ENCODE results near the gene UBE2G1. TPM values are rescaled to one million over a fixed set of nuclear protein-coding genes. Genes with fewer than 3 reads are reported as not detected.

UBE2G1 gene
- total and polyA plus RNA-seq, 4 donors = 19.9 to 25.3 (median 21.3) TPM

DNA sequence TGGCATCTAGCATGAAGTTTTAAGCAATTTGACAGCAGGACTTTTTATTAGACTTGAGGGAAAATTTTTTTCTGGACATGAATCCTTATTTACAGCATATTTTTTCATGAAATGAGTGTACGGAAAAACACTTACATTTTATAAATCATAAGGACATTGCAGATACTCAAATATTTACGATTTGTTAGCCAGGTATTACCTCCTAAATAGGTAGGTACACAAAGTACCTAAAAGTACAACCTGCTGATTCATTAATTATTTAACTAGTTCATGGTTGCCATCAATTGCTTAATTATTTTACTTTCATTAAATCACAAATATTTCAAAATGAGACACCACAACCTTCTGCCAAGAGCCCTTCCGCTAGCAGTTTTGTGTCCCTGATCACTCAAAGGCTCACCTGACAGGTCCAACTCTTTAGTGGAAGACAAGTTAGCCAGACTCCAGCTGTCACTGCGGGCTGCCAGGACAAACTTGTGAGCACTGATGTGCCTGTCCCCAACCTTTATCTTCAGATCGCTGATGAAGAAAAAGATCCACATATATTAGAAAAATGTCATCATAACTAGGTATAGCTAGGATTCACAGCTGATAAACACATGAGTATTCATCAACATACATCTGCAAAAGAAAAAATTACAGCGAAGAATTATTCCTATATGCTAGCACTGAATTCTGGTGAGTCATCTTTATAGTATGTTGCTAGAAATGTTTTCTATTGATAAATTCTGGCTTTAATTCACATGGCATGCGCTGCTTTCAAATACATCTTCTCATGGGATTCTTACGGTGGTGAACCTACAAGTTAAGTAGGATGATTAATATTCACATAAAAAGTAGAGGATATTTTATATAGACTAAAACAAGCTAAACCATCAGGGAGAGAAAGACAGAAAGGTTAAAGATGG lies 130.8 kb downstream of the UBE2G1 start:
- peaks cover 8 to 29% (median 21%) of the 10 kb centered on the region in 4 donors for H3K36me3 ChIP-seq (ENCODE audit: control insufficient read depth in 4 of 4, insufficient read depth in 3 of 4, low read depth in 1 of 4, low read length in 3 of 4)
- WGBS = 73% methylated on average over 8 of the region's 8 CpGs
- H3K4me1 ChIP-seq (ENCODE audit: control insufficient read depth in 4 of 4, insufficient read depth in 4 of 4, low read length in 3 of 4) = peaks cover 0 to 13% (median 8%) of the 10 kb centered on the region in 4 donors
- no peak overlapping the region for H3K4me3 ChIP-seq (ENCODE audit: low read depth in 1 of 3, low read length in 3 of 3)
- H3K9me3 ChIP-seq (ENCODE audit: control insufficient read depth in 4 of 4, low read length in 3 of 4) = no peaks in the 10 kb centered on the region
- peak overlapping the region in 1 of 2 donors; percentile 2 for H3K27ac ChIP-seq (ENCODE audit: low read depth in 1 of 2, low read length in 2 of 2)
- no peaks in the 10 kb centered on the region for H3K27me3 ChIP-seq (ENCODE audit: control insufficient read depth in 4 of 4, insufficient read depth in 4 of 4, low read length in 3 of 4)
- no peak overlapping the region for H3K9ac ChIP-seq (ENCODE audit: low read depth in 1 of 2, low read length in 2 of 2)
- no peak for DNase-seq (ENCODE audit: low spot score)
- TF ChIP-seq HNF4G (IDR thresholded peaks at IDR 0.05) (no peak), HNF4A (conservative IDR thresholded peaks at IDR 0.05) (peak; percentile 12 to 15), GABPA (IDR thresholded peaks at IDR 0.05 in 1 of 2, conservative IDR thresholded peaks at IDR 0.05 in 1 of 2) (no peak), TAF1 (conservative IDR thresholded peaks at IDR 0.05) (no peak), JUND (IDR thresholded peaks at IDR 0.05) (no peak), RXRA (IDR thresholded peaks at IDR 0.05) (peak in 1 of 2 donors; percentile 34), SP1 (IDR thresholded peaks at IDR 0.05) (peak; percentile 13), YY1 (IDR thresholded peaks at IDR 0.05) (no peak), FOXA1 (IDR thresholded peaks at IDR 0.05) (no peak)

DNA sequence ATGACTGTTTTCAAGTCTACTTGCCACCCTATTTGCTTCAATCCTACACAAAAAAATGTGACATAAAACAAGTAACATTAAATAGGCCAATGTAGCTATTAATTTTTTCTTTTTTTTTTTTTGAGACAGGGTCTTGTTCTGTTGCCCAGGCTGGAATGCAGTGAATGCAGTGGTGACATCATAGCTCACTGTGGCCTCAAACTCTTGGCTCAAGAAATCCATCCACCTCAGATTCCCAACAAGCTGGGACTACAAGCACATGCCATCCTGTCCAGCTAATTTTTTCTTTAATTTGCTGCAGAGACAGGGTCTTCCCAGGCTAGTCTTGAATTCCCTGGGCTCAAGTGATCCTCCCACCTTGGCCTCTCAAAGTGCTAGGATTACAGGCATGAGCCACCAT lies 132.1 kb downstream of the UBE2G1 start:
- Histone ChIP-seq H3K27me3 (ENCODE audit: control insufficient read depth in 4 of 4, insufficient read depth in 4 of 4, low read length in 3 of 4) (no peaks in the 10 kb centered on the region), H3K4me1 (ENCODE audit: control insufficient read depth in 4 of 4, insufficient read depth in 4 of 4, low read length in 3 of 4) (peaks cover 0 to 13% (median 8%) of the 10 kb centered on the region in 4 donors), H3K4me3 (ENCODE audit: low read depth in 1 of 3, low read length in 3 of 3) (no peak overlapping the region), H3K9me3 (ENCODE audit: control insufficient read depth in 4 of 4, low read length in 3 of 4) (no peaks in the 10 kb centered on the region), H3K27ac (ENCODE audit: low read depth in 1 of 2, low read length in 2 of 2) (no peak overlapping the region), H3K36me3 (ENCODE audit: control insufficient read depth in 4 of 4, insufficient read depth in 3 of 4, low read depth in 1 of 4, low read length in 3 of 4) (peaks cover 3 to 26% (median 17%) of the 10 kb centered on the region in 4 donors), H3K9ac (ENCODE audit: low read depth in 1 of 2, low read length in 2 of 2) (no peak overlapping the region)
- no peak for DNase-seq (ENCODE audit: low spot score)
- TF ChIP-seq RAD21 (IDR thresholded peaks at IDR 0.05) = no peak
- no peak for TF ChIP-seq FOXA2 (IDR thresholded peaks at IDR 0.05)

DNA sequence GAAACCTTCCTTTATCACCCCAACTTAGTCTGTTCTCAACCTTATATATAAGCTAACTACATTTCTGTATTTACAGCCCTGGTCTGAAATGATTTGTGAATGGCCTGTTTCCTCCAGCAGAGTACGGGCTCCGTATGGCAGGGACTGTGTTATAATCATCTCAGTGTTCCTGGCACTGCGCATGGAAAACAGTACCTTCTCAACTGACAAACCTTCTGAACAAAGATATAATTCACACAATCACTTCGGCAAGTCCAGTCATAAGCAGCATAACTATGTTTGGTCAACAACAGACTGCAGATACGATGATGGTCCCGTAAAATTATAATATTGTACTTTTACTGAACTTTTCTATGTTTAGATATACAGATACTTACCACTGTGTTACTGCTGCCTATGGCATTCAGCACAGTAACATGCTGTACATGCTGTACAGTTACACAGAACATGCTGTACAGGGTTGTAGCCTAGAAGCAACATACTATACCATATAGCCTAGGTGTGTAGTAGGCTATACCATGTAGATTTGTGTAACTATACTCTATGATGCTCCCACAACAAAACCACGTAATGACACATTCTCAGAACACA lies 132.7 kb downstream of the UBE2G1 start:
- H3K9me3 ChIP-seq (ENCODE audit: control insufficient read depth in 4 of 4, low read length in 3 of 4) = no peaks in the 10 kb centered on the region
- no peaks in the 10 kb centered on the region for H3K27me3 ChIP-seq (ENCODE audit: control insufficient read depth in 4 of 4, insufficient read depth in 4 of 4, low read length in 3 of 4)
- no peak overlapping the region for H3K27ac ChIP-seq (ENCODE audit: low read depth in 1 of 2, low read length in 2 of 2)
- no peak for DNase-seq (ENCODE audit: low spot score)
- 93% methylated on average over 7 of the region's 7 CpGs for WGBS
- no peak overlapping the region for H3K9ac ChIP-seq (ENCODE audit: low read depth in 1 of 2, low read length in 2 of 2)
- peaks cover 0 to 13% (median 8%) of the 10 kb centered on the region in 4 donors for H3K4me1 ChIP-seq (ENCODE audit: control insufficient read depth in 4 of 4, insufficient read depth in 4 of 4, low read length in 3 of 4)
- peaks cover under 1 to 22% (median 11%) of the 10 kb centered on the region in 4 donors for H3K36me3 ChIP-seq (ENCODE audit: control insufficient read depth in 4 of 4, insufficient read depth in 3 of 4, low read depth in 1 of 4, low read length in 3 of 4)
- TF ChIP-seq EGR1 (IDR thresholded peaks at IDR 0.05; ENCODE audit: low read depth in 2 of 2) (no peak), RXRA (IDR thresholded peaks at IDR 0.05) (no peak), FOXA2 (IDR thresholded peaks at IDR 0.05) (no peak), TAF1 (conservative IDR thresholded peaks at IDR 0.05) (no peak), YY1 (IDR thresholded peaks at IDR 0.05) (no peak), NR2F2 (IDR thresholded peaks at IDR 0.05) (no peak), RAD21 (IDR thresholded peaks at IDR 0.05) (no peak), JUND (IDR thresholded peaks at IDR 0.05) (no peak), FOXA1 (IDR thresholded peaks at IDR 0.05) (no peak), GABPA (IDR thresholded peaks at IDR 0.05 in 1 of 2, conservative IDR thresholded peaks at IDR 0.05 in 1 of 2) (no peak), HNF4G (IDR thresholded peaks at IDR 0.05) (no peak), HNF4A (conservative IDR thresholded peaks at IDR 0.05) (no peak), SP1 (IDR thresholded peaks at IDR 0.05) (no peak)
- TF ChIP-seq, protein P1, sequence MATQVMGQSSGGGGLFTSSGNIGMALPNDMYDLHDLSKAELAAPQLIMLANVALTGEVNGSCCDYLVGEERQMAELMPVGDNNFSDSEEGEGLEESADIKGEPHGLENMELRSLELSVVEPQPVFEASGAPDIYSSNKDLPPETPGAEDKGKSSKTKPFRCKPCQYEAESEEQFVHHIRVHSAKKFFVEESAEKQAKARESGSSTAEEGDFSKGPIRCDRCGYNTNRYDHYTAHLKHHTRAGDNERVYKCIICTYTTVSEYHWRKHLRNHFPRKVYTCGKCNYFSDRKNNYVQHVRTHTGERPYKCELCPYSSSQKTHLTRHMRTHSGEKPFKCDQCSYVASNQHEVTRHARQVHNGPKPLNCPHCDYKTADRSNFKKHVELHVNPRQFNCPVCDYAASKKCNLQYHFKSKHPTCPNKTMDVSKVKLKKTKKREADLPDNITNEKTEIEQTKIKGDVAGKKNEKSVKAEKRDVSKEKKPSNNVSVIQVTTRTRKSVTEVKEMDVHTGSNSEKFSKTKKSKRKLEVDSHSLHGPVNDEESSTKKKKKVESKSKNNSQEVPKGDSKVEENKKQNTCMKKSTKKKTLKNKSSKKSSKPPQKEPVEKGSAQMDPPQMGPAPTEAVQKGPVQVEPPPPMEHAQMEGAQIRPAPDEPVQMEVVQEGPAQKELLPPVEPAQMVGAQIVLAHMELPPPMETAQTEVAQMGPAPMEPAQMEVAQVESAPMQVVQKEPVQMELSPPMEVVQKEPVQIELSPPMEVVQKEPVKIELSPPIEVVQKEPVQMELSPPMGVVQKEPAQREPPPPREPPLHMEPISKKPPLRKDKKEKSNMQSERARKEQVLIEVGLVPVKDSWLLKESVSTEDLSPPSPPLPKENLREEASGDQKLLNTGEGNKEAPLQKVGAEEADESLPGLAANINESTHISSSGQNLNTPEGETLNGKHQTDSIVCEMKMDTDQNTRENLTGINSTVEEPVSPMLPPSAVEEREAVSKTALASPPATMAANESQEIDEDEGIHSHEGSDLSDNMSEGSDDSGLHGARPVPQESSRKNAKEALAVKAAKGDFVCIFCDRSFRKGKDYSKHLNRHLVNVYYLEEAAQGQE (IDR thresholded peaks at IDR 0.05) = no peak
- TF ChIP-seq, protein P2, sequence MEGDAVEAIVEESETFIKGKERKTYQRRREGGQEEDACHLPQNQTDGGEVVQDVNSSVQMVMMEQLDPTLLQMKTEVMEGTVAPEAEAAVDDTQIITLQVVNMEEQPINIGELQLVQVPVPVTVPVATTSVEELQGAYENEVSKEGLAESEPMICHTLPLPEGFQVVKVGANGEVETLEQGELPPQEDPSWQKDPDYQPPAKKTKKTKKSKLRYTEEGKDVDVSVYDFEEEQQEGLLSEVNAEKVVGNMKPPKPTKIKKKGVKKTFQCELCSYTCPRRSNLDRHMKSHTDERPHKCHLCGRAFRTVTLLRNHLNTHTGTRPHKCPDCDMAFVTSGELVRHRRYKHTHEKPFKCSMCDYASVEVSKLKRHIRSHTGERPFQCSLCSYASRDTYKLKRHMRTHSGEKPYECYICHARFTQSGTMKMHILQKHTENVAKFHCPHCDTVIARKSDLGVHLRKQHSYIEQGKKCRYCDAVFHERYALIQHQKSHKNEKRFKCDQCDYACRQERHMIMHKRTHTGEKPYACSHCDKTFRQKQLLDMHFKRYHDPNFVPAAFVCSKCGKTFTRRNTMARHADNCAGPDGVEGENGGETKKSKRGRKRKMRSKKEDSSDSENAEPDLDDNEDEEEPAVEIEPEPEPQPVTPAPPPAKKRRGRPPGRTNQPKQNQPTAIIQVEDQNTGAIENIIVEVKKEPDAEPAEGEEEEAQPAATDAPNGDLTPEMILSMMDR (IDR thresholded peaks at IDR 0.05; ENCODE audit: low read depth, low read length, missing input control) = no peak
- TF ChIP-seq, protein P3, sequence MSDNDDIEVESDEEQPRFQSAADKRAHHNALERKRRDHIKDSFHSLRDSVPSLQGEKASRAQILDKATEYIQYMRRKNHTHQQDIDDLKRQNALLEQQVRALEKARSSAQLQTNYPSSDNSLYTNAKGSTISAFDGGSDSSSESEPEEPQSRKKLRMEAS (IDR thresholded peaks at IDR 0.05) = no peak
- TF ChIP-seq, protein P4, sequence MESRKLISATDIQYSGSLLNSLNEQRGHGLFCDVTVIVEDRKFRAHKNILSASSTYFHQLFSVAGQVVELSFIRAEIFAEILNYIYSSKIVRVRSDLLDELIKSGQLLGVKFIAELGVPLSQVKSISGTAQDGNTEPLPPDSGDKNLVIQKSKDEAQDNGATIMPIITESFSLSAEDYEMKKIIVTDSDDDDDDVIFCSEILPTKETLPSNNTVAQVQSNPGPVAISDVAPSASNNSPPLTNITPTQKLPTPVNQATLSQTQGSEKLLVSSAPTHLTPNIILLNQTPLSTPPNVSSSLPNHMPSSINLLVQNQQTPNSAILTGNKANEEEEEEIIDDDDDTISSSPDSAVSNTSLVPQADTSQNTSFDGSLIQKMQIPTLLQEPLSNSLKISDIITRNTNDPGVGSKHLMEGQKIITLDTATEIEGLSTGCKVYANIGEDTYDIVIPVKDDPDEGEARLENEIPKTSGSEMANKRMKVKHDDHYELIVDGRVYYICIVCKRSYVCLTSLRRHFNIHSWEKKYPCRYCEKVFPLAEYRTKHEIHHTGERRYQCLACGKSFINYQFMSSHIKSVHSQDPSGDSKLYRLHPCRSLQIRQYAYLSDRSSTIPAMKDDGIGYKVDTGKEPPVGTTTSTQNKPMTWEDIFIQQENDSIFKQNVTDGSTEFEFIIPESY (IDR thresholded peaks at IDR 0.05) = no peak
- TF ChIP-seq, protein P5, sequence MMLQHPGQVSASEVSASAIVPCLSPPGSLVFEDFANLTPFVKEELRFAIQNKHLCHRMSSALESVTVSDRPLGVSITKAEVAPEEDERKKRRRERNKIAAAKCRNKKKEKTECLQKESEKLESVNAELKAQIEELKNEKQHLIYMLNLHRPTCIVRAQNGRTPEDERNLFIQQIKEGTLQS (IDR thresholded peaks at IDR 0.05) = no peak
- H3K4me3 ChIP-seq (ENCODE audit: low read depth in 1 of 3, low read length in 3 of 3) = no peak overlapping the region

Measured in liver (tissue), 9 donors.